Neural progenitor cell (in vitro differentiated cells): ENCODE measurements around the gene IGHMBP2.

ENCODE experiments used
- EZH2 ChIP-seq: fragments of 200-600 bp; sonication (generic); IDR thresholded peaks from 2 replicates; pipeline ENCODE4 v1.6.1; 2017; ENCODE audit warnings: antibody characterized with exemption, mild to moderate bottlenecking, moderate library complexity
- EZH2phosphoT487 ChIP-seq: fragments of 200-600 bp; sonication (generic); IDR thresholded peaks from 2 replicates; pipeline ENCODE4 v1.6.1; 2017; ENCODE audit warnings: antibody characterized with exemption
- TF ChIP-seq, protein P1 (sequence below): fragments of 200-600 bp; sonication (generic); IDR thresholded peaks from 2 replicates; pipeline ENCODE4 v1.5.1; 2017; ENCODE audit warnings: antibody characterized with exemption, mild to moderate bottlenecking

DNA sequence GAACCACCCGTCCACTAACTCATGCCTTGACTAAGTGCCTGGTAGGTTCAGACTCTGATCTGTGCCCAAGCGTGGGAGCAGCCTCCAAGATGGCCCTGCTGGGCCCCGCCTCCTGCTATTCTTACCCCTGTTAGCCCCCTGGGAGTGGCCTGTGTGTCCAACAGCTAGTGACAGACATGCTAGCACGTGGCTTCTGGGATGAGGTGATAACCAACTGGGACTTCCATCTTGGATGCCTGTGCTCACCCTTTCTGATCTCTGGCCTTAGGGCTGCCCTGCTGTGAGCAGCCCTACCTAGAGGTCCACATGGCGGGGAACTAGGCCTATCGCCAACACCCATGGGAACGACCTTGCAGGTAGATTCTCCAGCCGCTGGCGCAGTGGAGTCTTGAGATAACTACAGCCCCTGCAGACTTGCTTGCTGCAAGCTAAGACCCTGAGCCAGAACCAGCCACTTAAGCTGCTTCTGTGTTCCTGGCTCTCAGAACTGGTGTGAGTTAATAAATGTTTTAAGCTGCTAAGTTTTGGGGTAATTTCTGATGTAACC, 2.8 kb upstream of the IGHMBP2 start:
- TF ChIP-seq, protein P1, sequence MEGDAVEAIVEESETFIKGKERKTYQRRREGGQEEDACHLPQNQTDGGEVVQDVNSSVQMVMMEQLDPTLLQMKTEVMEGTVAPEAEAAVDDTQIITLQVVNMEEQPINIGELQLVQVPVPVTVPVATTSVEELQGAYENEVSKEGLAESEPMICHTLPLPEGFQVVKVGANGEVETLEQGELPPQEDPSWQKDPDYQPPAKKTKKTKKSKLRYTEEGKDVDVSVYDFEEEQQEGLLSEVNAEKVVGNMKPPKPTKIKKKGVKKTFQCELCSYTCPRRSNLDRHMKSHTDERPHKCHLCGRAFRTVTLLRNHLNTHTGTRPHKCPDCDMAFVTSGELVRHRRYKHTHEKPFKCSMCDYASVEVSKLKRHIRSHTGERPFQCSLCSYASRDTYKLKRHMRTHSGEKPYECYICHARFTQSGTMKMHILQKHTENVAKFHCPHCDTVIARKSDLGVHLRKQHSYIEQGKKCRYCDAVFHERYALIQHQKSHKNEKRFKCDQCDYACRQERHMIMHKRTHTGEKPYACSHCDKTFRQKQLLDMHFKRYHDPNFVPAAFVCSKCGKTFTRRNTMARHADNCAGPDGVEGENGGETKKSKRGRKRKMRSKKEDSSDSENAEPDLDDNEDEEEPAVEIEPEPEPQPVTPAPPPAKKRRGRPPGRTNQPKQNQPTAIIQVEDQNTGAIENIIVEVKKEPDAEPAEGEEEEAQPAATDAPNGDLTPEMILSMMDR: no peak
- TF ChIP-seq EZH2: no peak
- TF ChIP-seq EZH2phosphoT487: no peak
